SH-SY5Y (cell line): ENCODE results near the gene LMO2.

Source experiments
- GATA2 ChIP-seq: IDR thresholded peaks from 2 replicates; pipeline ENCODE4 v1.6.1; 2011; ENCODE audit warnings: mild to moderate bottlenecking, low read depth, low read length
- GATA3 ChIP-seq: IDR thresholded peaks from 2 replicates; pipeline ENCODE4 v1.6.1; 2011; ENCODE audit warnings: low read depth, mild to moderate bottlenecking, low read length, moderate library complexity

DNA sequence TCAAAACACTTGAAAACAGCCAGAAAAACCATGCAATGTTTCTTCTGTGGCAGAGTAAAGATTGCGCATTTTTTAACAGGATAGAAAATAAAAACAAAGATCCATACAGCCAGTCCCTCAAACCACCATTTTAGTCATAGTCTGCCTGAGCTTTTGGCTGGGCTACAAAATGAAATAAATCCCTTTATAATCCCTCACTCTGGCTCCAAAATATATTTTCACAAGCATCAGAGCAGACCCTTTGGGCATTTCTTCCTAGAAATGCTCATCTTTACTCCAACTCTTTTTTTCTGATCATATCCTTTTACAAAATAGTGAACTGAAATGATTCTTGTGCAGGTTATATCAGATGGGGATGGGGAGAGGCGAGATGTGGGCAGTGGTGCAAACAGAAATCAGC is 31.8 kb upstream of the LMO2 start:
- TF ChIP-seq GATA2 (no peak), GATA3 (no peak)
